Suprapubic skin (tissue), 4 donors: Measurements from ENCODE around the gene LEFTY2. TPM values are rescaled to one million over a fixed set of nuclear protein-coding genes. Genes with fewer than 3 reads are reported as not detected.

ENCODE experiments used
- DNase-seq, 2 donors: peaks; one replicate each; pipeline ENCODE4 v3.0.0-alpha.2; 2019; ENCODE audit warnings: low spot score in 2 of 2
- H3K27ac ChIP-seq: fragments of 200-600 bp; sonication (generic); one replicate; pipeline ENCODE4 v1.5.1; 2019
- H3K27me3 ChIP-seq: fragments of 200-600 bp; sonication (generic); one replicate; pipeline ENCODE4 v1.5.1; 2019
- H3K36me3 ChIP-seq: fragments of 200-600 bp; sonication (generic); one replicate; pipeline ENCODE4 v1.5.1; 2019
- H3K4me1 ChIP-seq: fragments of 200-600 bp; sonication (generic); one replicate; pipeline ENCODE4 v1.5.1; 2019
- H3K4me3 ChIP-seq: fragments of 200-600 bp; sonication (generic); one replicate; pipeline ENCODE4 v1.5.1; 2019; ENCODE audit warnings: mild to moderate bottlenecking
- H3K9me3 ChIP-seq: fragments of 200-600 bp; sonication (generic); one replicate; pipeline ENCODE4 v1.5.1; 2019
- EP300 ChIP-seq: sonication (generic); formaldehyde crosslinking; IDR thresholded peaks from one replicate; pipeline ENCODE4 v1.6.1; 2017; ENCODE audit warnings: antibody characterized with exemption
- POLR2A ChIP-seq, 2 donors: fragments of 450-650 bp; IDR thresholded peaks; one replicate each; pipeline ENCODE4 v1.6.1; 2017; ENCODE audit warnings: antibody characterized with exemption in 2 of 2, mild to moderate bottlenecking in 2 of 2, moderate library complexity in 2 of 2
- POLR2AphosphoS5 ChIP-seq, 3 donors: sonication (generic); formaldehyde crosslinking; IDR thresholded peaks; one replicate each; pipeline ENCODE4 v1.6.1; 2017; ENCODE audit warnings: antibody characterized with exemption in 3 of 3
- WGBS: methylation state at CpG from one replicate; pipeline ENCODE4 v1.1.5; 2018; 5-methylcytosine and 5-hydroxymethylcytosine counted together
- total RNA-seq, 4 donors: library from RNA; depleted of rRNA; stranded (reverse); fragments of >200 nt; gene quantifications; one replicate each; pipeline ENCODE4 v1.1.0, GENCODE V29; 2016
- TF ChIP-seq, protein P1 (sequence below), 2 donors: fragments of 200-600 bp in 1 of 2; fragments of 450-650 bp in 1 of 2; sonication (generic) in 1 of 2; IDR thresholded peaks; one replicate each; pipeline ENCODE4 v1.5.1; 2016 to 2019; ENCODE audit warnings: antibody characterized with exemption in 2 of 2, mild to moderate bottlenecking in 1 of 2, moderate library complexity in 1 of 2

LEFTY2 gene
- total RNA-seq, 4 donors from 2014 or later = 0.26 TPM; not detected in 3

DNA sequence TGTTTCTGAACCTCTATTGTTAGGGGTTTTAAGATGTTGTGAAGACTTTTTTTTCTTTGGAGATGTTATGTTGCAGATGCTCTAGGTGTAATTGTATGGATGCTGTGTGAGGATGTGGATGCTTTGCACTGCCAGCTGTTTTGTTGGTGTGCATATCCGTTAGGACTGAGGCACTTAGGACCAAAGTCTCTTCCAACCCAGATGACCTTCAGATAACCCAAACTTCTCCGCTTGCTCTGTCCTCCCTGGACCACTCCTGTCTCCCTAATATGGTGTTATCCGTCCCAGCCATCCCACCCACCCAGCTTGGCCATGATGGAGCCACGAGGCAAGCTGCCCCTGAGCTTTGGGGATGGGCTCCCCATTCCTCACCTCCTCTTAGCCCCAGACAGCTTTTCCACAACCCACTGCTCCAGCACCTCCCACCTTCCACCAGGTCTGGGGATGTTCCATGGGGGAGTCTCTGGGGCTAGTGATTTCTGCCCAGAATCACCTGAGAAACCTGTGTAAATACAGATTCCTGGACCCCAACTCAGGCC lies 5.1 kb upstream of the LEFTY2 start:
- TF ChIP-seq, protein P1, sequence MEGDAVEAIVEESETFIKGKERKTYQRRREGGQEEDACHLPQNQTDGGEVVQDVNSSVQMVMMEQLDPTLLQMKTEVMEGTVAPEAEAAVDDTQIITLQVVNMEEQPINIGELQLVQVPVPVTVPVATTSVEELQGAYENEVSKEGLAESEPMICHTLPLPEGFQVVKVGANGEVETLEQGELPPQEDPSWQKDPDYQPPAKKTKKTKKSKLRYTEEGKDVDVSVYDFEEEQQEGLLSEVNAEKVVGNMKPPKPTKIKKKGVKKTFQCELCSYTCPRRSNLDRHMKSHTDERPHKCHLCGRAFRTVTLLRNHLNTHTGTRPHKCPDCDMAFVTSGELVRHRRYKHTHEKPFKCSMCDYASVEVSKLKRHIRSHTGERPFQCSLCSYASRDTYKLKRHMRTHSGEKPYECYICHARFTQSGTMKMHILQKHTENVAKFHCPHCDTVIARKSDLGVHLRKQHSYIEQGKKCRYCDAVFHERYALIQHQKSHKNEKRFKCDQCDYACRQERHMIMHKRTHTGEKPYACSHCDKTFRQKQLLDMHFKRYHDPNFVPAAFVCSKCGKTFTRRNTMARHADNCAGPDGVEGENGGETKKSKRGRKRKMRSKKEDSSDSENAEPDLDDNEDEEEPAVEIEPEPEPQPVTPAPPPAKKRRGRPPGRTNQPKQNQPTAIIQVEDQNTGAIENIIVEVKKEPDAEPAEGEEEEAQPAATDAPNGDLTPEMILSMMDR (IDR thresholded peaks at IDR 0.05) = no peak
- H3K36me3 ChIP-seq = no peaks in the 10 kb centered on the region
- WGBS = 74% methylated on average over 4 of the region's 4 CpGs
- peaks cover 8% of the 10 kb centered on the region for H3K4me1 ChIP-seq
- DNase-seq = no peak
- no peaks in the 10 kb centered on the region for H3K9me3 ChIP-seq
- no peak overlapping the region for H3K4me3 ChIP-seq
- no peaks in the 10 kb centered on the region for H3K27me3 ChIP-seq
- no peak overlapping the region for H3K27ac ChIP-seq

DNA sequence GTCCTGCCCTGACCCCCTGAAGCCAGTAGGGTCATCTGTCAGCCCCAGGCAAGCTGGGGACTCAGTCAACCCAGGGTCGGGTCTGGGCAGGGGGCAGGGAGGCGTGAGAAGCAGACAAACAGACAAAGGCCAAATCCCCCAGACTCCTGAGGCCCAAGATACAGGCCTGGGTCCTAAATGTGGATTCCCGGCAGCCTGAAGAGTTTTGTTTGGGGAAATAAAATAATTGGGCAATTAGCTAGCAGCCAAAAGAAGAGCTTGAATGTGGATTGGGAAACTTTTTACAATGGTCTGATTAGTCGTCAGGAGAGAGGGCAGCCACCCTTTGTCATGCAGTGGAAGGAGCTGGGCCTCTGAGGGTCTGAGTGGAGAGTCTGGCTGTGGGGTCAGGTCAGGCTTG lies 4.5 kb upstream of the LEFTY2 start:
- H3K36me3 ChIP-seq = no peaks in the 10 kb centered on the region
- H3K4me1 ChIP-seq = peaks cover 12% of the 10 kb centered on the region
- WGBS = 77% methylated on average over 4 of the region's 4 CpGs
- no peak overlapping the region for H3K27ac ChIP-seq
- H3K4me3 ChIP-seq = no peak overlapping the region
- no peaks in the 10 kb centered on the region for H3K27me3 ChIP-seq
- H3K9me3 ChIP-seq = no peaks in the 10 kb centered on the region
- no peak for TF ChIP-seq POLR2A (IDR thresholded peaks at IDR 0.05)
- no peak for TF ChIP-seq EP300
- TF ChIP-seq, protein P1 (IDR thresholded peaks at IDR 0.05) = no peak
- TF ChIP-seq POLR2AphosphoS5 (IDR thresholded peaks at IDR 0.05) = no peak
- no peak for DNase-seq

DNA sequence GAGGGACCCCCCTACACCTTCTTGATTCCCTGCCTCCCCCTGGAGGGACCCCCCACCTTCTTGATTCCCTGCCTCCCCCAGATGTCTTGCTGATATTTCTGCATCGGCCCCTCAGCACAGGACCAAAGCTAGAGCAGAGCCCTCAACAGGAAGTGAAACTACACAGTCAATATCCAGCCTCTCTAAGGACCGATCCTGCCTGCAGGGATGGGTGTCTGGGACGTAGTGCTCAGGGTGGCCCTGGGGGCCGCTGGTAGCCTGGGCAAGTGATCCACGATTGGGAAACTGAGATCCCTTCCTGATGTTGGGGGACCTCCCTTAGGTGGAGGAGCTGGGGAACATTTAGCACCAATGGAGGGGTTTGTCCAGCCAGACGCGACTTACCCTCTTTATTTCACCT lies 3.9 kb upstream of the LEFTY2 start:
- Histone ChIP-seq H3K27me3 (no peaks in the 10 kb centered on the region), H3K4me3 (no peak overlapping the region), H3K4me1 (peaks cover 13% of the 10 kb centered on the region), H3K27ac (no peak overlapping the region), H3K9me3 (no peaks in the 10 kb centered on the region), H3K36me3 (no peaks in the 10 kb centered on the region)
- WGBS = 89% methylated on average over 4 of the region's 7 CpGs
- DNase-seq = no peak
- TF ChIP-seq POLR2A (IDR thresholded peaks at IDR 0.05) (no peak), EP300 (no peak), POLR2AphosphoS5 (IDR thresholded peaks at IDR 0.05) (no peak)
- TF ChIP-seq, protein P1 (IDR thresholded peaks at IDR 0.05) = no peak

DNA sequence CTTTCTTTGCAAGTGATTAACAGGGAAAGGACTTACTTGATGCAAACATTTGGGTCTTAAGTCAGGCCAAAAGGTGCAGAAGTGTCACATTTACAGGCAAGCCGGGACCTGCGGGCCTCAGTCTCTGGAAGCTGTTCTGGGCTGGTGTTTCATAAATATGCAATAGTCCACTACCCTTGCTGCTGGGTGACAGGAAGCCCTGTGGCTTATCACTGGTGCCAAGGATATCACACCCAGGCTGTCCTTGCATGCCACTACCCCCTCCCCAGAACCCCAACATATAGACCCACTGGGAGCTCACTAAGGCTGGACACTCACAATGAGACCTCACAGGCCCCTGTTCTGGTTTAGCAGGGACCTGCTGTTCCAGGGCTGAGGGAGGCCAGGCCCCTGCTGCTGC lies 3.4 kb upstream of the LEFTY2 start:
- 88% methylated on average over 2 of the region's 2 CpGs for WGBS
- H3K36me3 ChIP-seq = no peaks in the 10 kb centered on the region

DNA sequence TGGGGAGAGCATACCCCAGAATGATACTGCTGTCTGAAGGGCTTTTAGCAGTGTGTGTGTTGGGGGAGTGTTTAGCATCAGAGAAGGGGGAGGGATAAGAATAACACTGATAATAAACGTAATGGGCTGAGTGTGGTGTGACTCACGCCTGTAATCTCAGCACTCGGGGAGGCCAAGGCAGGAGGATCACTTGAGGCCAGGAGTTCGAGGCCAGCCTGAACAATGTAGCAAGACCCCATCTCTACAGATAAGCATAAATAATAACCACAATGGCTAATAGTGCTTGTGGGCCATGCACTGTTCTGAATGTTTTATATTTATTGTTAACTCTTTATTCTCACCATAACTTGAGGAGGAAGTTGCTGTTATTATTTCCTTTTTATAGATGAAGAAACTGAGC lies 2.6 kb upstream of the LEFTY2 start:
- H3K27me3 ChIP-seq = no peaks in the 10 kb centered on the region
- H3K36me3 ChIP-seq = no peaks in the 10 kb centered on the region
- H3K4me1 ChIP-seq = peaks cover 19% of the 10 kb centered on the region
- TF ChIP-seq, protein P1 (IDR thresholded peaks at IDR 0.05) = no peak
- TF ChIP-seq EP300 (no peak), POLR2A (IDR thresholded peaks at IDR 0.05) (no peak), POLR2AphosphoS5 (IDR thresholded peaks at IDR 0.05) (no peak)
- no peak overlapping the region for H3K4me3 ChIP-seq
- DNase-seq = no peak
- WGBS = 89% methylated on average over 4 of the region's 4 CpGs
- no peak overlapping the region for H3K27ac ChIP-seq
- H3K9me3 ChIP-seq = no peaks in the 10 kb centered on the region

More for the DNA sequence above, 3.4 kb upstream of the LEFTY2 start:
- Histone ChIP-seq H3K9me3 (no peaks in the 10 kb centered on the region), H3K27me3 (no peaks in the 10 kb centered on the region), H3K27ac (no peak overlapping the region), H3K4me1 (peaks cover 19% of the 10 kb centered on the region), H3K4me3 (no peak overlapping the region)
- no peak for DNase-seq
- TF ChIP-seq, protein P1 (IDR thresholded peaks at IDR 0.05) = no peak
